Stimulated activated CD8-positive, alpha-beta memory T cell treated with anti-CD3 and anti-CD28 coated beads, Interleukin-12 subunit alpha, Interleukin-12 subunit beta, amount 100 ng/mL, for 4 hours (primary cell): ENCODE data around the gene RPL13A.

Experiments
- DNase-seq: peaks from one replicate; pipeline ENCODE4 v3.0.0-alpha.2; 2020; ENCODE audit warnings: low read depth

RPL13A gene

GRCh38 chr19:49506575-49507105, 19.2 kb downstream of the RPL13A start:
- peak; percentile 51 for DNase-seq

GRCh38 chr19:49507803-49508494, 20.5 kb downstream of the RPL13A start:
- no peak for DNase-seq

GRCh38 chr19:49512970-49513745, 25.8 kb downstream of the RPL13A start:
- no peak for DNase-seq

GRCh38 chr19:49513746-49514118, 26.3 kb downstream of the RPL13A start:
- DNase-seq = no peak

- DNase-seq = no peak
Measured at GRCh38 chr19:49514151-49514550, 26.7 kb downstream of the RPL13A start.

GRCh38 chr19:49515767-49516166, 28.4 kb downstream of the RPL13A start:
- no peak for DNase-seq

GRCh38 chr19:49518033-49518432, 30.6 kb downstream of the RPL13A start:
- no peak for DNase-seq

GRCh38 chr19:49520705-49521319, 33.4 kb downstream of the RPL13A start:
- DNase-seq = no peak

- no peak for DNase-seq
Measured at GRCh38 chr19:49524812-49525455, 37.5 kb downstream of the RPL13A start.

GRCh38 chr19:49528211-49528771, 40.9 kb downstream of the RPL13A start:
- no peak for DNase-seq

GRCh38 chr19:49530708-49531107, 43.3 kb downstream of the RPL13A start:
- DNase-seq = no peak

GRCh38 chr19:49533551-49534488, 46.4 kb downstream of the RPL13A start:
- peak; percentile 79 for DNase-seq

GRCh38 chr19:49534632-49535385, 47.4 kb downstream of the RPL13A start:
- DNase-seq = no peak

- no peak for DNase-seq
Measured at GRCh38 chr19:49536921-49537462, 49.6 kb downstream of the RPL13A start.

GRCh38 chr19:49538643-49539042, 51.2 kb downstream of the RPL13A start:
- DNase-seq = no peak

- no peak for DNase-seq
Measured at GRCh38 chr19:49539192-49539952, 52.0 kb downstream of the RPL13A start.
